Measurements from ENCODE around the gene MCEMP1. TPM values are rescaled to one million over a fixed set of nuclear protein-coding genes. Genes with fewer than 3 reads are reported as not detected.
A peak's percentile ranks its signal among the peaks of the same experiment; 100 is the strongest.

MCEMP1 gene
- total RNA-seq, 5 donors from 2014 or later (not counting 1 experiment from before 2014, with no cell fraction given), result 0.26 TPM; not detected in 4

DNA sequence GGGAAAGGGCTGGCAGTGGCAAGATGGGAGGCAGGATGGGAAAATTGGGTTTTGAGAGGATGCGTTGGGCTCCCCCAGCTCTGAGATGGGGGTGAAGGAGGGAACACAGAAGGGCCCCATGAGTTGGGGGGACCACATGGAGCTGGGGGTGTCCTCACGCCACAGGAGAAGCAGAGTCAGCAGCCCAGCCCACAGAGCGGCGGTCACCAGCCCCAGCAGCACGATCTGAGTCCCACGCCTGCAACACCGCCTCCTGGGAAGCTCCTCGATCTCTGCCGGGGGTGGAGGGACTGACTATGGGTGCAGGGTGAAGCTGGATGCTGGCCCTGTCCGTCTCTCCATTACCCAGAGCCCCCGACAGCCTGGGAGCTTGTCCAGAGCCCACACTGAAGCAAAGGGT is 21.7 kb downstream of the MCEMP1 start:
- no peak overlapping the region for H3K27ac Mint-ChIP-seq

GRCh38 chr19:7699003-7699402 is 22.1 kb downstream of the MCEMP1 start:
- Mint-ChIP-seq H3K27ac (no peak overlapping the region), H3K4me3 (no peak overlapping the region)
- POLR2A ChIA-PET, result no interaction called here

More for the DNA sequence above, 21.7 kb downstream of the MCEMP1 start:
- Histone ChIP-seq H3K27ac (ENCODE audit: low read length) (no peak overlapping the region), H3K36me3 (ENCODE audit: control insufficient read depth in 2 of 2, extremely low read depth in 1 of 2, insufficient read depth in 1 of 2, low read length in 1 of 2) (no peaks in the 10 kb centered on the region), H3K4me3 (ENCODE audit: control insufficient read depth in 1 of 2, extremely low read depth in 1 of 2, low read length in 1 of 2) (no peak overlapping the region), H3K27me3 (replicated peaks in 1 of 2; ENCODE audit: control insufficient read depth in 2 of 2, extremely low read depth in 1 of 2, insufficient read depth in 2 of 2, low read length in 1 of 2) (peaks cover 0 to 39% of the 10 kb centered on the region in 2 experiments), H3K9me3 (no peaks in the 10 kb centered on the region), H3K4me1 (ENCODE audit: control insufficient read depth in 1 of 2, extremely low read depth in 1 of 2, insufficient read depth in 2 of 2, low read length in 2 of 2) (peaks cover 0 to 12% of the 10 kb centered on the region in 2 experiments)
- peaks cover 3 to 13% of the 10 kb centered on the region in 2 donors for H3K27me3 Mint-ChIP-seq
- H3K4me3 Mint-ChIP-seq, result no peak overlapping the region
- H3K36me3 Mint-ChIP-seq, result no peaks in the 10 kb centered on the region
- ChIA-PET CTCF (no interaction called here), POLR2A (no interaction called here)
- H3K9me3 Mint-ChIP-seq, result no peaks in the 10 kb centered on the region
- DNase-seq (no peak), ATAC-seq (replicated peaks in 1 of 4) (no peak)
- WGBS (ENCODE audit: insufficient coverage), result 65% methylated on average over 9 of the region's 11 CpGs
- H3K4me1 Mint-ChIP-seq, result peaks cover 14 to 30% (median 29%) of the 10 kb centered on the region in 3 donors

DNA sequence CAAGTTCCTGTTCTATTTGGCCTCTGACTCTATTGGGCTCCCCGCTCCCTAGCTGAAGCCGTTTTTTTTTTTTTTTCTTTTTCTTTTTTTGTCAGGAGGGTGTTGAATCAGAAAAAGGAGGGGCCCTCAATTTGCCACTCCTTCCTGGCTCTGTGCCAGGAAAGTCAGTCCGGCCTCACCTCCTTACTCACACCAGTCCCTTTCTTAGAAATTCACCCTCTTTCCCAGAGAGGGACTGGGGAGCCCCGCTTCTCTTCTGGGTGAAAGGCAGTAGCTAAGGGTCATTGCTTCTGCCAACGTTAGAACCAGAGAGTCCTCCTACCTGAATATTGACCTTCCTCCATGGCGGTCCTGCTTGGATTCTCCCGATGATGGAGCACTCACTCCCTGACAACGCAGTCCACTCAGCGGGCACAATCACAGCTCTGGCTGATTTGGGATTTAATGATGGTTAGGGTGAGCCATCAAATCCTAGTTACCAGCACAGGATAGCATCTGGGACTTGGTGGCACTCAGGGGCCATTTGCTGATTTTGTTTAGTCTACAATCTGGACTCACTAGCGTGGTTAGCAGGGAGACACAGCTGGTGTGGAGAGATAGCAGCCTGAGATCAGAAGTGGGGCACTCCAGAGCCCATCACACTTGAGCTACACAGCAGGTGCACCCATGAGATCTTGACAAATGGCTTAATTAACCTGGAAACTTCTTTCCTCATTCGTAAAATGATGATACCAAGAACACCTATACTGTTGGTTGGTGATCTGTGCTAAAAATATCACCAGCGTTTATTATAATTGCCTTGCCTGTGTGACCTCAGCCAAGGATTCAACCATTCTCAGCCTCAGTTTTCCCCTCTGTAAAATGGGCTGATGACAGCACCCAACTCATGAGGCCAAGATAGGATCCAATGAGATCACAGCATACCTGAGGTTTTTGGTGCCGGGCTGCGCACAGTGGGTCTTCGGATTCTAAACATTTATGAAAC is 22.8 kb downstream of the MCEMP1 start:
- ATAC-seq (replicated peaks in 1 of 4), result no peak
- H3K36me3 Mint-ChIP-seq, result no peaks in the 10 kb centered on the region
- no peak overlapping the region for H3K4me3 Mint-ChIP-seq
- H3K27ac Mint-ChIP-seq, result peak overlapping the region in 1 of 2 donors; percentile 45
- H3K4me3 ChIP-seq (ENCODE audit: control insufficient read depth in 1 of 2, extremely low read depth in 1 of 2, low read length in 1 of 2), result no peak overlapping the region
- ChIA-PET POLR2A (no interaction called here), CTCF (interaction anchor here in 1 of 2 donors (0.7 kb wide), 1 partner anchor 89 kb away, joined by 4 read pairs; no protein-coding TSS in a partner anchor)
- peaks cover 3 to 13% of the 10 kb centered on the region in 2 donors for H3K27me3 Mint-ChIP-seq
- 60% methylated on average over 3 of the region's 15 CpGs for WGBS (ENCODE audit: insufficient coverage)
- H3K9me3 ChIP-seq, result no peaks in the 10 kb centered on the region
- H3K4me1 ChIP-seq (ENCODE audit: control insufficient read depth in 1 of 2, extremely low read depth in 1 of 2, insufficient read depth in 2 of 2, low read length in 2 of 2), result peaks cover 0 to 10% of the 10 kb centered on the region in 2 experiments
- H3K9me3 Mint-ChIP-seq, result no peaks in the 10 kb centered on the region
- peaks cover 19 to 38% (median 34%) of the 10 kb centered on the region in 3 donors for H3K4me1 Mint-ChIP-seq
- H3K36me3 ChIP-seq (ENCODE audit: control insufficient read depth in 2 of 2, extremely low read depth in 1 of 2, insufficient read depth in 1 of 2, low read length in 1 of 2), result no peaks in the 10 kb centered on the region
- DNase-seq, result no peak
- no peak overlapping the region for H3K27ac ChIP-seq (ENCODE audit: low read length)
- H3K27me3 ChIP-seq (replicated peaks in 1 of 2; ENCODE audit: control insufficient read depth in 2 of 2, extremely low read depth in 1 of 2, insufficient read depth in 2 of 2, low read length in 1 of 2), result peaks cover 0 to 37% of the 10 kb centered on the region in 2 experiments

More at GRCh38 chr19:7699003-7699402, 22.1 kb downstream of the MCEMP1 start:
- 56% methylated on average over 2 of the region's 2 CpGs for WGBS (ENCODE audit: insufficient coverage)
- Mint-ChIP-seq H3K36me3 (no peaks in the 10 kb centered on the region), H3K27me3 (peaks cover 3 to 13% of the 10 kb centered on the region in 2 donors), H3K4me1 (peaks cover 17 to 34% (median 32%) of the 10 kb centered on the region in 3 donors), H3K9me3 (no peaks in the 10 kb centered on the region)
- ATAC-seq (replicated peaks in 1 of 4) (no peak), DNase-seq (no peak)
- Histone ChIP-seq H3K4me1 (ENCODE audit: control insufficient read depth in 1 of 2, extremely low read depth in 1 of 2, insufficient read depth in 2 of 2, low read length in 2 of 2) (peaks cover 0 to 10% of the 10 kb centered on the region in 2 experiments), H3K9me3 (no peaks in the 10 kb centered on the region), H3K27me3 (replicated peaks in 1 of 2; ENCODE audit: control insufficient read depth in 2 of 2, extremely low read depth in 1 of 2, insufficient read depth in 2 of 2, low read length in 1 of 2) (peaks cover 0 to 39% of the 10 kb centered on the region in 2 experiments), H3K36me3 (ENCODE audit: control insufficient read depth in 2 of 2, extremely low read depth in 1 of 2, insufficient read depth in 1 of 2, low read length in 1 of 2) (no peaks in the 10 kb centered on the region), H3K27ac (ENCODE audit: low read length) (no peak overlapping the region), H3K4me3 (ENCODE audit: control insufficient read depth in 1 of 2, extremely low read depth in 1 of 2, low read length in 1 of 2) (no peak overlapping the region)
- CTCF ChIA-PET, result no interaction called here

DNA sequence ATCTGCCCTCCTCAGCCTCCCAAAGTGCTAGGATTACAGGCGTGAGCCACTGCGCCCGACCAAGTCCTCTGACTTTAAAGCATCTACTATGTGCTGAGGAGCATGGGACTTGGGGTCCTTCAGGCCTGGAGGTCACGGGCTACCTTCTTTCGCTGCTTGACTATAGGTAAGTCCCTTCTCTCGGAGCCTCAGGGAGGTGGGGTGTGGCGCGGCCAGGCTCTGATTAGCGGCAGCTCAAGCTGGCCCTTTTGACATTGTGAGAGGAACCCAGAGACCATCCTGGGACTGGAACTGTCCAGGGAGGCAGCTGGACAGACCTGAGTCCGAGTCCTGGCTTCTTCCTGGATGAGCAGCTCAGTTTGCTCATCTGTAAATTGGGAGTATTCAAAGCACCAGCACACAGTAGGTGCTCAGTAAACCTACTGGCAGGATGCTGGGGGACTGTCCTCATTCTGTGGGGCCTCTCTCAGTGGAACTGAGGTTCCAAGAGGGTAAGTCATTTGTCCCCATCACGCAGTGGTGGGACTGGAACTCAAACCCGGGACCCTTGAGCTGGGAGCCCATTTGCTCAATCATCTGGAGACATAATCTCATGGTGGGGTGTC is 24.3 kb downstream of the MCEMP1 start:
- H3K4me1 ChIP-seq (ENCODE audit: control insufficient read depth in 1 of 2, extremely low read depth in 1 of 2, insufficient read depth in 2 of 2, low read length in 2 of 2), result peaks cover 4 to 24% of the 10 kb centered on the region in 2 experiments
- no peak overlapping the region for H3K4me3 ChIP-seq (ENCODE audit: control insufficient read depth in 1 of 2, extremely low read depth in 1 of 2, low read length in 1 of 2)
- WGBS (ENCODE audit: insufficient coverage), result 96% methylated on average over 11 of the region's 12 CpGs
- H3K36me3 ChIP-seq (ENCODE audit: control insufficient read depth in 2 of 2, extremely low read depth in 1 of 2, insufficient read depth in 1 of 2, low read length in 1 of 2), result no peaks in the 10 kb centered on the region
- H3K27ac ChIP-seq (ENCODE audit: low read length), result no peak overlapping the region
- Mint-ChIP-seq H3K9me3 (no peaks in the 10 kb centered on the region), H3K27ac (no peak overlapping the region), H3K27me3 (peaks cover 3 to 13% of the 10 kb centered on the region in 2 donors), H3K4me3 (no peak overlapping the region), H3K4me1 (peaks cover 34 to 51% (median 47%) of the 10 kb centered on the region in 3 donors), H3K36me3 (no peaks in the 10 kb centered on the region)
- CTCF ChIA-PET, result no interaction called here
- POLR2A ChIA-PET, result no interaction called here
- H3K9me3 ChIP-seq, result no peaks in the 10 kb centered on the region
- peaks cover 0 to 33% of the 10 kb centered on the region in 2 experiments for H3K27me3 ChIP-seq (replicated peaks in 1 of 2; ENCODE audit: control insufficient read depth in 2 of 2, extremely low read depth in 1 of 2, insufficient read depth in 2 of 2, low read length in 1 of 2)
- ATAC-seq (replicated peaks in 1 of 4) (no peak), DNase-seq (no peak)

DNA sequence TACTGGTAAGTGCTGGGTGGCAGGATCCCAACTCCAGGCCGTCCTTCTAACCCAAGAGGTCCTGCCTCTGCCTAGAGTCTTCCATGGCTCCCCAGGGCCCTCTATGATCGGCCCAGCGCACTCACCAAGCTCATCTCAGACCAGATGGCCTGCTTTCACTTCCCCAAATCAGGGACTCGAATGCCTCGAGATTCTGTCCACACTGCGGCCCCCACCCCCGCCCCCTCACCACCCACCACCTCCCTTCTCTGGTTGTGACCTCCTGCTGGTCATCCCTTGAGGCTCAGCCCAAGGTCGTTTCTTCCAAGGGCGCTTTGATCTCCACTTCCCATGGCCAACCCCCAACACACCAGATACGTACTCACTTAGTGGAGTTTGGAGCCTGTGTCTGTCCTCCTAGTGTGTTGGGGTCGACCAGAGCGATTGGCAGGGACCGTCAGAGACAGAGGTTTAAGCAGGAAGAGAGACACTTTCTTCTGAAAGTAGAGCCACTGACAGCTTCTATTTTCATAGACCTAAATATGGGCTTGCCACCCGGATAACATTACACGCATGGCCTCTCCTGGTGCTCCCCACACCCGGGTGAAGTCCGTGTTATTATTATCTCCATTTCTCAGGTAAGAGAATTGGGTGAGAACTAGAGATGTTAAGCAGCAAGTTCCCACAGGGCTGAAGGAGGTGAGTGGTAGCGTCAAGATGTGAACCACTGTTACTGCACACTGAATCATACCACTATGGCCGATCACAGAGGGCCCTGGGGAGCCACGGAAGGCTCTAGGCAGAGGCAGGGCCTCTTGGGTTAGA is 25.0 kb downstream of the MCEMP1 start, which contains the start of gene FCER2:
FCER2 (minus strand) TSS at position 478 of the 804 bp plus-strand sequence. CDS start 2,371 bp downstream, outside the sequence.
- peak within 1 kb of the TSS; percentile 8 to 45 for H3K27ac Mint-ChIP-seq
- ChIA-PET CTCF (no interaction called here), POLR2A (no interaction called here)
- peaks cover 11 to 31% of the 10 kb centered on the region in 2 experiments for H3K4me1 ChIP-seq (ENCODE audit: control insufficient read depth in 1 of 2, extremely low read depth in 1 of 2, insufficient read depth in 2 of 2, low read length in 2 of 2)
- H3K4me3 ChIP-seq (ENCODE audit: control insufficient read depth in 1 of 2, extremely low read depth in 1 of 2, low read length in 1 of 2), result no peak within 1 kb of the TSS
- ATAC-seq (replicated peaks in 1 of 4) (no peak), DNase-seq (no peak)
- H3K4me3 Mint-ChIP-seq, result no peak within 1 kb of the TSS
- WGBS (ENCODE audit: insufficient coverage), result 75% methylated on average over 6 of the region's 20 CpGs
- H3K4me1 Mint-ChIP-seq, result peaks cover 41 to 58% (median 51%) of the 10 kb centered on the region in 3 donors
- H3K27ac ChIP-seq (ENCODE audit: low read length), result no peak within 1 kb of the TSS
- H3K27me3 ChIP-seq (replicated peaks in 1 of 2; ENCODE audit: control insufficient read depth in 2 of 2, extremely low read depth in 1 of 2, insufficient read depth in 2 of 2, low read length in 1 of 2), result peaks cover 0 to 27% of the 10 kb centered on the region in 2 experiments
- no peaks in the 10 kb centered on the region for H3K9me3 Mint-ChIP-seq
- no peaks in the 10 kb centered on the region for H3K9me3 ChIP-seq
- H3K27me3 Mint-ChIP-seq, result peaks cover 3 to 10% of the 10 kb centered on the region in 2 donors
- no peaks in the 10 kb centered on the region for H3K36me3 Mint-ChIP-seq
- no peaks in the 10 kb centered on the region for H3K36me3 ChIP-seq (ENCODE audit: control insufficient read depth in 2 of 2, extremely low read depth in 1 of 2, insufficient read depth in 1 of 2, low read length in 1 of 2)

Measured in T-cell (primary cell).